ENCODE measurements around the gene SIPA1.
"Not testable (repeated sequence)": the region's sequence is repeated elsewhere in the genome, so short reads cannot be mapped to it uniquely, and the experiment has no call there.

SIPA1 gene

GRCh38 chr11:65661599-65662246 lies 23.8 kb downstream of the SIPA1 start:
- DNase-seq (ENCODE audit: low read depth in 2 of 2): no peak

DNA sequence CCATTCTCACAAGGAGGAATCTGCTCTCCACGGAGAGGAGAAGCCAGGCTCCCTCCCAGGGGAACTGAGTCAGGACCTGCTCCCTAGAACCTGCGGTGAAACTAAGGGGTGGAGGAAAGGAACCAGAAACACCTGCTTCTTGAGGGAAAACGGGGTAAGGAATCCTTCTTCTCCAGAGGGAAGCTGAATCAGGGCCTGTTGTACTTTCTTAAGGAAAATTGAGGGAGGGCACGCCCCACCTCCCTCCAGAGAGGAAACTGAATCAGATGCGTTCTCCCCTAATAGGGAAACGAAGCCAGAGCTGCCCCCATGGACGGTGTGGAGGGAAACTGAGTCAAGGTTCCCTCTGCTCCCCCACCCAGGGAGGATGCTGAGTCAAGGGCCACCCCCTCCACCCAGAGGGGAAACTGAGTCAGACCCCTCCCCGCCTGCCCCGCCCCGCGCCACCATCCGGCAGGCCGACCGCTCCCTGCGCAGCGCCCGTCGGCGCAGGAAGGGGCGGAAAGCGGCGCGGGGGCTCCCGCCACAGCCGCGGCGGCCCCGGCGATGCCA lies 24.4 kb downstream of the SIPA1 start:
- peak in 1 of 2 donors; percentile 44 for DNase-seq (ENCODE audit: low read depth in 2 of 2)

DNA sequence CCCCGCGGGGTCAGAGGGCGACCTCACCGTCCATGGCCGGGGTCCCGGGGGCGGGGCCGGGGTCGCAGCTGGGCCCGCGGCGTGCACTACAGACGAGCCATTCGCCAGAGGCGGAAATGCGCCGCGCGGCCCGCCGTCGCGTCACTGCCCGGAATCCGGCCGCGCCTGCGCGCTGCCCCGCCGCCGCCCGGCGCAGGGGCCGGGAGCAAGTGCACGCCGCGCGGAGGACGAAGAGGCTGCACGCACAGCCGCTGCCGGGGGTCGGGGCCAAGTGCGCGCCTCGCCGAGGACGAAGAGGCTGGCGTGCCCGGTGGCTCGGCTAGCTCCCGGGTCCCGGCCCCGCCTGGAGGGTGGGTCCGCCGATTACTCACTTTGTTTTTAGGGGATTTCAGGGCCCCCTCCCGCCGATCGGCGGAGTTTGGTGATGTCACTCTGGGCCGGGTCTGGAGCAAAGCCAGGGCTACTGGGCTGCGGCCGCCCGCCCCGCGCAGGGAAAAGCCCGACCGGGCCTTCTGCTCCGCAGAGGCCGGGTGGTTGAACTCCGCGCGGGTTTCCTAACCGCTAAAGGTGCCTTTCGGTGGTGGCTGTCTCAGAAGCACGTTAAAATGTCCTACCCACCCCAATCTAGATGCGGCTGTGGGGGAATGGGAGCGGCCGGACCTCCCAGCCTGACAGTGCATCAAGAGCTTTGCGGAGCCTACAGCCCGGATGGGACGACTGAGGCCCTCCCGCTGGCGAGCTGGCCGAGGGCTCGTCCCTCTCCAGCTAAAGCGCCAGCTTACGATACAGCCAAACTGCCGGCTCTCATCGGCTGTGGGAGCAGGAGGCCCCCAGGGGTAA lies 25.1 kb downstream of the SIPA1 start, which contains the start of gene RELA:
RELA (minus strand) TSS at position 118 of the 840 bp plus-strand sequence; CDS start at position 34, 84 bp downstream.
- peak; percentile 88 for DNase-seq (ENCODE audit: low read depth in 2 of 2)

- peak in 1 of 2 donors; percentile 46 for DNase-seq (ENCODE audit: low read depth in 2 of 2)
Observed at GRCh38 chr11:65663639-65664200, 25.8 kb downstream of the SIPA1 start.

- no peak for DNase-seq (ENCODE audit: low read depth in 2 of 2)
Observed at GRCh38 chr11:65672180-65672860, 34.4 kb downstream of the SIPA1 start.

- DNase-seq (ENCODE audit: low read depth in 2 of 2): no peak
Observed at GRCh38 chr11:65672982-65673381, 35.1 kb downstream of the SIPA1 start.

DNA sequence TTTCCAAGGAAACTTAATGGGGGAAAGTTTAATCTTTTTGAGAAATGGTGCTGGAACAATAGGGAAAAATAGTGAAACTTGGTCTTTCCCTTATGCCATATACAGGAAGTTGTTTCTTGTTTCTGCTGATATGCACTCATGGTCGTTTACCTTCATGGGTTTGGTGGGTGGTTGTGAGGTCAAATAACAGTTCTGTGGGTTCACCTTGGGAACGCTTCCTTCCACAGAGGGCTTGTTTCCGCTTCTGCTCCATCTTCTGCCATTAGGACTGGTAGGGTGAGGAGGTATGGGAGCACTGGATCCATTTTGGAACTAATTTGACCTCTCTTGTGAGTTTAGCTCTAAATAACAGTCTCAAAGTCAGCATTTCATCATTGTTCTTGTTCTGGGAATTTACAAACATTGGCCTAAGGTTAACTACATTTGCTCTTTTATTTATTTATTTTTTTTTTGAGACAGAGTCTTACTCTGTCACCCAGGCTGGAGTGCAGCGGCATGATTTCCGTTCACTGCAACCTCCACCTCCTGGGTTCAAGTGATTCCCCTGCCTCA lies 42.4 kb downstream of the SIPA1 start:
- DNase-seq (ENCODE audit: low read depth in 2 of 2): no peak

GRCh38 chr11:65683480-65683879 lies 45.6 kb downstream of the SIPA1 start:
- not testable (repeated sequence) for DNase-seq (ENCODE audit: low read depth in 2 of 2)

GRCh38 chr11:65685981-65686380 lies 48.1 kb downstream of the SIPA1 start:
- no peak for DNase-seq (ENCODE audit: low read depth in 2 of 2)

- DNase-seq (ENCODE audit: low read depth in 2 of 2): not testable (repeated sequence)
Observed at GRCh38 chr11:65691847-65692246, 53.9 kb downstream of the SIPA1 start.

GRCh38 chr11:65692367-65692766 lies 54.5 kb downstream of the SIPA1 start:
- DNase-seq (ENCODE audit: low read depth in 2 of 2): no peak

DNA sequence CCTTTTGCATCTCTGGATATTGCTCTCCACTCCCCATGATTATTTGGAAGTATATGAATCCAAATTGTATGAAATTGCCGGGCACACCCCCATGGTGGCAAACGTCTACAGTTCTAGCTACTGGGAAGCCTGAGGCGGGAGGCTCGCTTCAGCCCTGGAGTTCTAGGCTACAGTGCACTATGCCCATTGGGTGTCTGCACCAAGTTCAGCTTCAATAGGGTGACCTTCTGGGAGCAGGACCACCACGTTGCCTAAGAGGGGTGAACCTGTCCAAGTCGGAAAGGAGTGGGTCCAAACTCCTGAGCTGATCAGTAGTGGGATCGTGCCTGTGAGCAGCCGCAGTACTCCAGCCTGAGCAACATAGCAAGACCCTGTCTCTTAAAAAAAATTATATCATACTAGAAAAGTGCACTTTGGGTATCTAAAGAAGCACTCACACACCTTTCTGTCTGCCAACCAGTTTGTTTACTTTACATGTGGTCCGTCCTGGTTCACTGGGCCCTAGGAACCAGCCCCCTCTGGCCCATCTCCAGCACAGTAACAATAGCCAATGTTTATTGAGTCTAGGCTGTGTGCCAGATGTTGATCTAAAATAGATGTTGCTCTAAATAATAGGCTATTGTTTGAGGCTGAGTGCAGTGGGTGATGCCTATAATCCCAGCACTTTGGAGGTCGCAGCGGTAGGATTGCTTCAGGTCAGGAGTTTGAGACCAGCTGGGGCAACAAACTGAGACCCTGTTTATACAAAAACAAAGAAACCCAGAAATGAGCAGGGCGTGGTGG lies 57.7 kb downstream of the SIPA1 start:
- no peak for DNase-seq (ENCODE audit: low read depth in 2 of 2)

DNA sequence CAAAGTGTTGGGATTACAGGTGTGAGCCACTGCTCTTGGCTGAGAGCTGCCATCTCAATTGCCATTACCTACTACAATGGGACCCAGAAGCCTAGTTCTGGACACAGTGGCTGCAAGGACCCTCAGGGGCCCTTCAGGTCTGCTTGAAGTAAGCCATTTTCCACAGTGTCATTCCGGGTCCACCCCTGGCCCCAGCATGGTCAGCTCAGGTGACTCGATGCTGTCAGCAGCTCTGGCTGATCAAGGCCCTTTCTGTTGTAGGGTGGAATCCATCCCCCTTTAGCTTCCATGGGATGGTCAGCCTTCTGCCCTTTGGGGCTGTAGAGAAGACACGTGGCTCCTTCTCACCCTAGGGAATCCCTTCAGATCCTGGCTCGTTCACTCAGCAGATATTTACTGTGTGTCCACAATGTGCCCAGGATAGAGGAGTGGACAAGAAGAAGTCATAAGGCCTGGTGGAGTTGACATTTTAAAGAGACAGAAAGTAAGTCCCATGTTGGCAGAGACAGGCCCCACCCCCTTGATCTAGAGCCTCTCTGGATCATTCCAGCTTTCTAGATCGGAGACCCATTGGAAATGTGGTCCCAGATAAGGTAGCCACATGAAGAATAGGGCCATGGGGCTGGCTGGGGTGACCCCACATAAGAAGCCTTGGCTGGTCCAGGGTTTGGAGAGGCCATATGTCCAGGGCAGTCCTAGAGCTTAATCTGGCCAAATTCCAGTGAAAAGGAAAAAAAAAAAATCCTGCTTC lies 59.1 kb downstream of the SIPA1 start:
- no peak for DNase-seq (ENCODE audit: low read depth in 2 of 2)

DNA sequence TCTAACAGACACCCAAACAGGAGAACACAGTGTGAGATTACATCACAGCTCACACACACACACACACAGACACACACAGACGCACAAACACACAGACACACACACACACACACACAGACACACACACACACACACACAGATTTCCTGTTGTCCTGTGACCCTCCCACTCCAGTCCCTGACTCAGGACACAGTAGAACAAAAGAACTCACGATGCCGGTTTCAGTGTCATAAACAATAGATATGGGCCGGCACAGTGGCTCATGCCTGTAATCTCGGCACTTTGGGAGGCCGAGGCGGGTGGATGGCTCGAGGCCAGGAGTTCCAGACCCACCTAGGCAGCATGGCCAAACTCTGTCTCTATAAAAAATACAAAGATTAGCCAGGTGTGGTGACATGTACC lies 60.3 kb downstream of the SIPA1 start:
- DNase-seq (ENCODE audit: low read depth in 2 of 2): no peak

GRCh38 chr11:65699306-65699705 lies 61.4 kb downstream of the SIPA1 start:
- DNase-seq (ENCODE audit: low read depth in 2 of 2): no peak

- no peak for DNase-seq (ENCODE audit: low read depth in 2 of 2)
Observed at GRCh38 chr11:65700399-65700798, 62.5 kb downstream of the SIPA1 start.

Measured in stimulated activated CD8-positive, alpha-beta memory T cell treated with anti-CD3 and anti-CD28 coated beads, Interleukin-2, amount 100 ng/mL, for 48 hours (primary cell).